RWPE1 (cell line): ENCODE measurements around the gene ASCC1.

ENCODE experiments used
- CTCF ChIA-PET: fragments of 350-600 bp; sonication (Branson Sonifier 250); formaldehyde crosslinking; extraction: SDS; loops from one replicate; lab custom pipeline; 2021; lab: Yijun Ruan, JAX
- POLR2A ChIA-PET: fragments of 400-600 bp; formaldehyde crosslinking; extraction: SDS; loops from one replicate; lab custom pipeline; 2020; ENCODE audit warnings: antibody characterized with exemption; ENCODE audit not compliant: low non-redundant PET; lab: Yijun Ruan, JAX
- DNase-seq: peaks from one replicate; pipeline ENCODE4 v3.0.0; 2012; ENCODE audit warnings: low spot score
- H3K27ac ChIP-seq: fragments of 450-650 bp; 2 replicates; pipeline ENCODE4 v1.5.1; 2017
- TF ChIP-seq, protein P1 (sequence below): fragments of 450-650 bp; conservative IDR thresholded peaks from 2 replicates; pipeline ENCODE4 v1.5.1; 2017; ENCODE audit warnings: low read depth, mild to moderate bottlenecking

ASCC1 gene

DNA sequence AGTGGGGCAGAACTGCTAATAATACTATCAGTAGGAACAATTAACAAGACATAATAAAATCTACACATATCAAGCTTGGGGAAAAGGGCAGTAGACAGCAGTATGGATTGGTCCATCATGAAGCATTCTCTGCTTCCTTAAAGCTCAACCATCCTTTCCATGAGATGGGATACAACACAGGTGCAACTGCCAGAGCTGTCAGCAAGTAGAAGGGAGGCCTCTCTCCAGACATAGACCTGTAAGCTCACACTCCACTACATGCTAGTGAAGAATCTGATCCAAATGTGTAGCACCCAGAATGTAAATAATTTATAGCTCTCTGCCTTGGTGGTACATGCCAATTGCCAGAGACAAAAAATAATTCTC lies 41.8 kb downstream of the ASCC1 start:
- POLR2A ChIA-PET, result no interaction called here
- TF ChIP-seq, protein P1, sequence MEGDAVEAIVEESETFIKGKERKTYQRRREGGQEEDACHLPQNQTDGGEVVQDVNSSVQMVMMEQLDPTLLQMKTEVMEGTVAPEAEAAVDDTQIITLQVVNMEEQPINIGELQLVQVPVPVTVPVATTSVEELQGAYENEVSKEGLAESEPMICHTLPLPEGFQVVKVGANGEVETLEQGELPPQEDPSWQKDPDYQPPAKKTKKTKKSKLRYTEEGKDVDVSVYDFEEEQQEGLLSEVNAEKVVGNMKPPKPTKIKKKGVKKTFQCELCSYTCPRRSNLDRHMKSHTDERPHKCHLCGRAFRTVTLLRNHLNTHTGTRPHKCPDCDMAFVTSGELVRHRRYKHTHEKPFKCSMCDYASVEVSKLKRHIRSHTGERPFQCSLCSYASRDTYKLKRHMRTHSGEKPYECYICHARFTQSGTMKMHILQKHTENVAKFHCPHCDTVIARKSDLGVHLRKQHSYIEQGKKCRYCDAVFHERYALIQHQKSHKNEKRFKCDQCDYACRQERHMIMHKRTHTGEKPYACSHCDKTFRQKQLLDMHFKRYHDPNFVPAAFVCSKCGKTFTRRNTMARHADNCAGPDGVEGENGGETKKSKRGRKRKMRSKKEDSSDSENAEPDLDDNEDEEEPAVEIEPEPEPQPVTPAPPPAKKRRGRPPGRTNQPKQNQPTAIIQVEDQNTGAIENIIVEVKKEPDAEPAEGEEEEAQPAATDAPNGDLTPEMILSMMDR, result no peak
- DNase-seq, result no peak
- no peak overlapping the region for H3K27ac ChIP-seq
- CTCF ChIA-PET, result interaction anchor here (0.5 to 0.9 kb wide), 3 partner anchors 10 to 1444 kb away, joined by 3 read pairs; no protein-coding TSS in a partner anchor

DNA sequence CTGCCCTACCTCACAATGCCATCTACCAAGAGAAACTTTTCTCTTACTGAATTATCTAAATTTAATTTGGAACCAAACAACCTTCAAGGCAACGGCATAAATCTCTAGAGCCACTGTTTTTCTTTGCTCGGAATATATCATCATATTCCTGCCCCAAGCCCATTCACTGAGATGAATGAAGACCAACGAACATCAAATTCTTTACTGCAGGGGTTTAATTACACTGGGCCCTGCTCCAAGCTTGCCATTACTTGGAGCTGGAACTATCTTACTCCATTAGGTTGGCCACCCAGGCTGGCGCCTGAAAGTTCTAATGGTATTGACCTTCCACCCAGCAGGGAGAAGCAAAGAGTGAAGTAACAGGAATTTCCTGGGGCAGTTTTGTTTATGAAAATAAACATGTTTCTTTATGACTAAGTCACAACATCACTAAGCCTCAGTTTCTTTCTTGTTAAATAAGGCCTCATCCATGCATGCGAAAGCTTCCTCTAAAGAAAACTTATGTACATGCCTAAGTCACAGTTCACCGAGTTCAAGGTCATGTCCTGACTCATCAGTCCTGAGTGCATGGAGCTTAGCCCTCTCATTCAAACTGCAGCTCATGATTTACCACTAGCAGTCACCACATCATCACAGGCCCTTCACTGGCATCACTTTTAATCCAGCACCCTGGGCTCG lies 42.3 kb downstream of the ASCC1 start:
- ChIA-PET CTCF (interaction anchor here (0.5 to 0.9 kb wide), 3 partner anchors 10 to 1445 kb away, joined by 3 read pairs; no protein-coding TSS in a partner anchor), POLR2A (no interaction called here)
- TF ChIP-seq, protein P1, result no peak
- no peak overlapping the region for H3K27ac ChIP-seq
- DNase-seq, result no peak

DNA sequence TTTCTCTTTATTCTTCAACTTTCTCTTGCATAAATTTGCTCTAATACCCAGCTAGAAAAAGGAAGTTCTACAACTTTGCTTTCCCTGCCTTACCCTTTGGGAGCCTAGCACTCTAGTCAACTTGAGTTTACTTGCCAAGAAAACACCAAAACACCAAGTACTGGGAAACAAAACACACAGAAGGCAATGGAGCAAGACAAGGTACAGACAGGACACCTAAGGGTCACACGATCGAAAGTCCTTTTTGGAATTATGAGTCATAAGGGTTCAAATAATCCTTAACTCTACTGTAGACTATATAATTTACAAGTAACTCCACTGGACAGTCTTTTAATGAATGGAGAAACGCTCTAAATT lies 42.8 kb downstream of the ASCC1 start:
- no peak overlapping the region for H3K27ac ChIP-seq
- ChIA-PET POLR2A (no interaction called here), CTCF (interaction anchor here (0.8 kb wide), 1 partner anchor 11 kb away, joined by 3 read pairs; no protein-coding TSS in a partner anchor)
- no peak for DNase-seq
- TF ChIP-seq, protein P1, result no peak

DNA sequence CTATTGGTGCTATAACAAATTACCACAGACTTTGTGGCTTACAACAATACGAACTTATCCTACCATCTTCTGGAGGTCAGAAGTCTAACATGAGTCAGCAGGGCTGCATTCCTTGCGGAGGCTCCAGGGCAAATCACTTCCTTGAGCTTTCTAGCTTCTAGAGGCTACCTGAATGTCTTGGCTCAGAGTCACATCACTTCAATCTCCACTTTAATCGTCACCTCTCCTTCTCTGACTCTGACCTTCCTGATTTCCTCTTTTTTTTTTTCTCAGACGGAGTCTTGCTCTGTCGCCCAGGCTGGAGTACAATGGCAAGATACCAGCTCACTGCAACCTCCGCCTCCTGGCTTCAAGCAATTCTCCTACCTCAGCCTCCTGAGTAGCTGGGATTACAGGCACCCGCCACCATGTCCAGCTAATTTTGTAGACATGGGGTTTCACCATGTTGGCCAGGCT lies 44.9 kb downstream of the ASCC1 start:
- H3K27ac ChIP-seq, result peak overlapping the region; percentile 77

DNA sequence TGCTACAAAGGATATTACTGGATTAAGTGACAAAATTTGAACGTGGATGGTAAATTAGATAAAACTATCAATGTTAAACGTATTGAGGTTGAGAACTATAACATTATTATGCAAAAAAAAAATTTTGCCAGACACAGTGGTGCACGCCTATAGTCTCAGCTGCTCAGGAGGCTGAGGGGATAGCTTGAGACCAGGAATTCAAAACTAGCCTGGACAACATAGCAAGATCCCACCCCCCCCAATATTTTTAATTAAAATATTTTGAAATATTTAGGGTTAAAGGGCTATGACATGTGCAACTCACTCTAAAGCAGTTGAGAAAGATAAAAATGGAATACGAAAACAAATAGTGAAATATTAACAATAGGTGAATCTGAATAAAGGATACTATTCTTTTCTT lies 45.3 kb downstream of the ASCC1 start:
- CTCF ChIA-PET, result no interaction called here
- no peak for DNase-seq
- POLR2A ChIA-PET, result no interaction called here
- no peak overlapping the region for H3K27ac ChIP-seq
- TF ChIP-seq, protein P1, result no peak

More for the DNA sequence above, 44.9 kb downstream of the ASCC1 start:
- POLR2A ChIA-PET, result no interaction called here
- CTCF ChIA-PET, result interaction anchor here (1.3 kb wide), 1 partner anchor 10 kb away, joined by 9 read pairs; no protein-coding TSS in a partner anchor
- peak; percentile 77 for DNase-seq
- TF ChIP-seq, protein P1, result no peak

DNA sequence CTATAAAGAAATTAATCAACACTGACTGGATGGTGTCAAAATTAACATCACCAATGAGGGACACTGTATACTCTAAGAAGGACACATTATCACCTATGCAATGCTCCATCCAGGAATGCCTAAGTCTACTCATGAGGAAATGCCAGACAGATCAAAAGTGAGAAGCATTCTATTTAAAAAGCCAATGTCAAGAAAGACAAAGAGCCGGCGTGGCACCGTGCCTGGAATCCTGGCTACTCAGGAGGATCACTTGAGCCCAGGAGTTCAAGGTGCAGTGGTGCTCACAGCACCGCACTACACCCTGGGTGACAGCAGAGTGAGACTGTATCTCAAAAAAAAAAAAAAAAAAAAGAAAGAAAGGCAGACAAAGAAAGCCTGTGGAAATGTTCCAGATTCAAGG lies 45.8 kb downstream of the ASCC1 start:
- CTCF ChIA-PET, result no interaction called here
- DNase-seq, result no peak
- TF ChIP-seq, protein P1, result no peak
- POLR2A ChIA-PET, result no interaction called here
- H3K27ac ChIP-seq, result no peak overlapping the region; the same call in 1 of the 2 replicates
